Neural cell (in vitro differentiated cells): Measurements from ENCODE around the gene ECM2. TPM values are rescaled to one million over a fixed set of nuclear protein-coding genes. Genes with fewer than 3 reads are reported as not detected.
"Not testable (repeated sequence)": the region's sequence is repeated elsewhere in the genome, so short reads cannot be mapped to it uniquely, and the experiment has no call there.

ENCODE experiments used
- H2AFZ ChIP-seq: fragments of 200-600, 300-800 bp; sonication (generic), shearing (Covaris generic); 2 replicates; pipeline ENCODE4 v1.6.0; 2014; ENCODE audit warnings: low read depth, mild to moderate bottlenecking, antibody characterized with exemption, low read length, moderate library complexity
- H3F3A ChIP-seq: fragments of 200-600 bp; shearing (Covaris generic); 2 replicates; pipeline ENCODE4 v1.6.1; 2016; ENCODE audit warnings: mild to moderate bottlenecking, moderate library complexity, mixed read lengths, antibody characterized with exemption, low read length; ENCODE audit not compliant: insufficient read depth, poor library complexity, severe bottlenecking
- H3K27ac ChIP-seq: fragments of 200-600, 300-800 bp; sonication (generic), shearing (Covaris generic); 2 replicates; pipeline ENCODE4 v1.5.1; 2014; ENCODE audit warnings: mild to moderate bottlenecking, low read length, moderate library complexity
- H3K27me3 ChIP-seq: fragments of 300-800, 200-600 bp; sonication (generic), shearing (Covaris generic); 2 replicates; pipeline ENCODE4 v1.6.0; 2014; ENCODE audit warnings: mild to moderate bottlenecking, low read depth, low read length, moderate library complexity; ENCODE audit not compliant: insufficient read depth
- H3K36me3 ChIP-seq: fragments of 300-800, 200-600 bp; sonication (generic), shearing (Covaris generic); 2 replicates; pipeline ENCODE4 v1.5.1; 2014; ENCODE audit warnings: mild to moderate bottlenecking, antibody characterized with exemption, low read length, moderate library complexity; ENCODE audit not compliant: insufficient read depth
- H3K4me2 ChIP-seq: fragments of 300-800, 200-600 bp; sonication (generic), shearing (Covaris generic); 2 replicates; pipeline ENCODE4 v1.6.0; 2014; ENCODE audit warnings: mild to moderate bottlenecking, low read length
- H3K4me3 ChIP-seq: fragments of 300-800, 200-600 bp; sonication (generic), shearing (Covaris generic); 2 replicates; pipeline ENCODE4 v1.5.1; 2014; ENCODE audit warnings: mild to moderate bottlenecking, low read length, moderate library complexity
- H3K79me2 ChIP-seq: fragments of 200-600 bp; shearing (Covaris generic); replicated peaks from 2 replicates; pipeline ENCODE4 v1.6.0; 2014; ENCODE audit warnings: mild to moderate bottlenecking, low read length, moderate library complexity; ENCODE audit not compliant: insufficient read depth
- H3K9ac ChIP-seq: fragments of 300-800, 200-600 bp; sonication (generic), shearing (Covaris generic); 2 replicates; pipeline ENCODE4 v1.6.1; 2016; ENCODE audit warnings: mild to moderate bottlenecking, low read length, mixed read lengths
- H3K9me2 ChIP-seq: fragments of 200-600 bp; shearing (Covaris generic); 2 replicates; pipeline ENCODE4 v1.6.1; 2016; ENCODE audit warnings: mild to moderate bottlenecking, low read length, mixed read lengths; ENCODE audit not compliant: insufficient read depth
- H3K9me3 ChIP-seq: fragments of 200-600, 300-800 bp; sonication (generic), shearing (Covaris generic); 2 replicates; pipeline ENCODE4 v1.6.1; 2016; ENCODE audit warnings: mild to moderate bottlenecking, mixed run types, low read length, moderate library complexity, mixed read lengths
- H4K20me1 ChIP-seq: fragments of 200-600 bp; shearing (Covaris generic); 2 replicates; pipeline ENCODE4 v1.6.1; 2016; ENCODE audit warnings: mild to moderate bottlenecking, mixed run types; ENCODE audit not compliant: insufficient read depth
- EP300 ChIP-seq: fragments of 450-650 bp; conservative IDR thresholded peaks from 2 replicates; pipeline ENCODE4 v1.6.1; 2014; ENCODE audit warnings: antibody characterized with exemption, mild to moderate bottlenecking, moderate library complexity; ENCODE audit not compliant: poor library complexity, severe bottlenecking
- EZH2 ChIP-seq: fragments of 200-600, 300-800 bp; shearing (Covaris generic), sonication (generic); IDR thresholded peaks from 2 replicates; pipeline ENCODE4 v1.6.1; 2014; ENCODE audit warnings: antibody characterized with exemption, low read length, borderline replicate concordance, mild to moderate bottlenecking; ENCODE audit not compliant: insufficient read depth, poor library complexity, severe bottlenecking
- MXI1 ChIP-seq: fragments of 450-650 bp; conservative IDR thresholded peaks from 2 replicates; pipeline ENCODE4 v1.6.1; 2014; ENCODE audit warnings: antibody characterized with exemption, mild to moderate bottlenecking; ENCODE audit not compliant: poor library complexity, severe bottlenecking
- POLR2AphosphoS5 ChIP-seq: IDR thresholded peaks from 2 replicates; pipeline ENCODE4 v1.6.1; 2012
- RAD21 ChIP-seq: fragments of 450-650 bp; conservative IDR thresholded peaks from 2 replicates; pipeline ENCODE4 v1.6.1; 2014; ENCODE audit warnings: antibody characterized with exemption, mild to moderate bottlenecking, moderate library complexity
- SMC3 ChIP-seq: fragments of 450-650 bp; conservative IDR thresholded peaks from 2 replicates; pipeline ENCODE4 v1.6.1; 2014; ENCODE audit warnings: antibody characterized with exemption, mild to moderate bottlenecking, moderate library complexity; ENCODE audit not compliant: poor library complexity
- TAF1 ChIP-seq: IDR thresholded peaks from 2 replicates; pipeline ENCODE4 v1.6.1; 2012; ENCODE audit warnings: low read depth
- polyA minus RNA-seq: library from RNA; depleted of rRNA, polyadenylated mRNA; stranded (reverse); fragments of >200 nt; gene quantifications from 2 replicates; pipeline ENCODE4 v1.2.3, GENCODE V29; 2014
- polyA plus RNA-seq: library from polyadenylated mRNA; depleted of rRNA; stranded (reverse); fragments of >200 nt; gene quantifications from 2 replicates; pipeline ENCODE4 v1.2.3, GENCODE V29; 2014
- TF ChIP-seq, protein P1 (sequence below): IDR thresholded peaks from 2 replicates; pipeline ENCODE4 v1.6.1; 2012; ENCODE audit warnings: borderline replicate concordance
- TF ChIP-seq, protein P2 (sequence below): fragments of 450-650 bp; IDR thresholded peaks from 2 replicates; pipeline ENCODE4 v1.5.1; 2014; ENCODE audit warnings: antibody characterized with exemption, mild to moderate bottlenecking, moderate library complexity; ENCODE audit not compliant: poor library complexity, severe bottlenecking

The ECM2 gene
- polyA plus RNA-seq (0.30 TPM in 1 of 2 replicates, not detected in the other), polyA minus RNA-seq (not detected in 2 replicates)

- no peaks in the 10 kb centered on the region for H3K27me3 ChIP-seq
- no peak within 1 kb of the TSS for H2AFZ ChIP-seq
- H3K36me3 ChIP-seq = no peaks in the 10 kb centered on the region
- H3K9me3 ChIP-seq = no peaks in the 10 kb centered on the region
- no peak within 1 kb of the TSS for H3K9ac ChIP-seq
- TF ChIP-seq POLR2AphosphoS5 = no peak
- no peak for TF ChIP-seq TAF1
- no peak for TF ChIP-seq RAD21
- TF ChIP-seq, protein P1, sequence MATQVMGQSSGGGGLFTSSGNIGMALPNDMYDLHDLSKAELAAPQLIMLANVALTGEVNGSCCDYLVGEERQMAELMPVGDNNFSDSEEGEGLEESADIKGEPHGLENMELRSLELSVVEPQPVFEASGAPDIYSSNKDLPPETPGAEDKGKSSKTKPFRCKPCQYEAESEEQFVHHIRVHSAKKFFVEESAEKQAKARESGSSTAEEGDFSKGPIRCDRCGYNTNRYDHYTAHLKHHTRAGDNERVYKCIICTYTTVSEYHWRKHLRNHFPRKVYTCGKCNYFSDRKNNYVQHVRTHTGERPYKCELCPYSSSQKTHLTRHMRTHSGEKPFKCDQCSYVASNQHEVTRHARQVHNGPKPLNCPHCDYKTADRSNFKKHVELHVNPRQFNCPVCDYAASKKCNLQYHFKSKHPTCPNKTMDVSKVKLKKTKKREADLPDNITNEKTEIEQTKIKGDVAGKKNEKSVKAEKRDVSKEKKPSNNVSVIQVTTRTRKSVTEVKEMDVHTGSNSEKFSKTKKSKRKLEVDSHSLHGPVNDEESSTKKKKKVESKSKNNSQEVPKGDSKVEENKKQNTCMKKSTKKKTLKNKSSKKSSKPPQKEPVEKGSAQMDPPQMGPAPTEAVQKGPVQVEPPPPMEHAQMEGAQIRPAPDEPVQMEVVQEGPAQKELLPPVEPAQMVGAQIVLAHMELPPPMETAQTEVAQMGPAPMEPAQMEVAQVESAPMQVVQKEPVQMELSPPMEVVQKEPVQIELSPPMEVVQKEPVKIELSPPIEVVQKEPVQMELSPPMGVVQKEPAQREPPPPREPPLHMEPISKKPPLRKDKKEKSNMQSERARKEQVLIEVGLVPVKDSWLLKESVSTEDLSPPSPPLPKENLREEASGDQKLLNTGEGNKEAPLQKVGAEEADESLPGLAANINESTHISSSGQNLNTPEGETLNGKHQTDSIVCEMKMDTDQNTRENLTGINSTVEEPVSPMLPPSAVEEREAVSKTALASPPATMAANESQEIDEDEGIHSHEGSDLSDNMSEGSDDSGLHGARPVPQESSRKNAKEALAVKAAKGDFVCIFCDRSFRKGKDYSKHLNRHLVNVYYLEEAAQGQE = no peak
- no peak for TF ChIP-seq SMC3
- no peak for TF ChIP-seq EP300
- TF ChIP-seq, protein P2, sequence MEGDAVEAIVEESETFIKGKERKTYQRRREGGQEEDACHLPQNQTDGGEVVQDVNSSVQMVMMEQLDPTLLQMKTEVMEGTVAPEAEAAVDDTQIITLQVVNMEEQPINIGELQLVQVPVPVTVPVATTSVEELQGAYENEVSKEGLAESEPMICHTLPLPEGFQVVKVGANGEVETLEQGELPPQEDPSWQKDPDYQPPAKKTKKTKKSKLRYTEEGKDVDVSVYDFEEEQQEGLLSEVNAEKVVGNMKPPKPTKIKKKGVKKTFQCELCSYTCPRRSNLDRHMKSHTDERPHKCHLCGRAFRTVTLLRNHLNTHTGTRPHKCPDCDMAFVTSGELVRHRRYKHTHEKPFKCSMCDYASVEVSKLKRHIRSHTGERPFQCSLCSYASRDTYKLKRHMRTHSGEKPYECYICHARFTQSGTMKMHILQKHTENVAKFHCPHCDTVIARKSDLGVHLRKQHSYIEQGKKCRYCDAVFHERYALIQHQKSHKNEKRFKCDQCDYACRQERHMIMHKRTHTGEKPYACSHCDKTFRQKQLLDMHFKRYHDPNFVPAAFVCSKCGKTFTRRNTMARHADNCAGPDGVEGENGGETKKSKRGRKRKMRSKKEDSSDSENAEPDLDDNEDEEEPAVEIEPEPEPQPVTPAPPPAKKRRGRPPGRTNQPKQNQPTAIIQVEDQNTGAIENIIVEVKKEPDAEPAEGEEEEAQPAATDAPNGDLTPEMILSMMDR = no peak
- no peak for TF ChIP-seq EZH2
- no peak for TF ChIP-seq MXI1
- H4K20me1 ChIP-seq = no peaks in the 10 kb centered on the region
- H3K79me2 ChIP-seq = no peaks in the 10 kb centered on the region
- H3K4me3 ChIP-seq = no peak within 1 kb of the TSS
- no peaks in the 10 kb centered on the region for H3F3A ChIP-seq
- no peak within 1 kb of the TSS for H3K4me2 ChIP-seq
- no peak within 1 kb of the TSS for H3K27ac ChIP-seq
- H3K9me2 ChIP-seq = no peaks in the 10 kb centered on the region
Observed at GRCh38 chr9:92535940-92536850, at the start of gene ECM2. TSS of gene ECM2 (minus strand) at chr9:92535990. CDS start at chr9:92522866, 13,124 bp downstream.

DNA sequence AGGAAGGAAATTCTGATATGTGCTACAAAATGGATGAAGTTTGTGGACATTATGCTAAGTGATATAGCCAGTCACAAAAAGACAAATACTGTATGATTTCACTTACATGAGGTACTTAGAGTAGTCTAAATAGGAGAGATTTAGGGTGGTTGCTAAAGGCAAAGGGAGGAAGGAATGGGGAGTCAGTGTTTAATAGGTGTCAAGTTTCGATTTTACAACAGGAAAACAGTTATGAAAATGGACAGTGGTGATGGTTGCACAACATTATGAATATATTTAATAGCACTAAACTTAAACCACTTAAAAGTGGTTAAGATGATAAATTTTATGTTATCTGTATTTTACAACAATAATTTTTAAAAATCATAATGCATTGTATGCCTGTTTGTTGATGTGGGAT is 40.4 kb upstream of the ECM2 start:
- TF ChIP-seq, protein P2 = no peak
- TF ChIP-seq, protein P1 = no peak
- TF ChIP-seq TAF1 (no peak), SMC3 (no peak)
- Histone ChIP-seq H3K9me2 (no peaks in the 10 kb centered on the region), H3K27me3 (no peaks in the 10 kb centered on the region), H2AFZ (no peak overlapping the region), H3K4me2 (no peak overlapping the region), H3K79me2 (no peaks in the 10 kb centered on the region), H3F3A (no peaks in the 10 kb centered on the region), H4K20me1 (no peaks in the 10 kb centered on the region), H3K4me3 (no peak overlapping the region), H3K27ac (no peak overlapping the region), H3K9ac (no peak overlapping the region), H3K9me3 (no peaks in the 10 kb centered on the region), H3K36me3 (no peaks in the 10 kb centered on the region)

DNA sequence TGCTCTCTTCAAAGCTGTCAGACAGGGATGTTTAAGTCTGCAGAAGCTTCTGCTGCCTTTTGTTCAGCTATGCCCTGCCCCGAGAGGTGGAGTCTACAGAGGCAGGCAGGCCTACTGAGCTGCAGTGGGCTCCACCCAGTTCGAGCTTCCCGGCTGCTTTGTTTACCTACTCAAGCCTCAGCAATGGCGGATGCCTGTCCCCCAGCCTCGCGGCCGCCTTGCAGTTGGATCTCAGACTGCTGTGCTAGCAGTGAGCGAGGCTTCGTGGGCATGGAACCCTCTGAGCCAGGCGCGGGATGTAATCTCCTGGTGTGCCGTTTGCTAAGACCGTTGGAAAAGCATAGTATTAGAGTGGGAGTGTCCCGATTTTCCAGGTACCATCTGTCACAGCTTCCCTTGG is 37.8 kb upstream of the ECM2 start:
- not testable (repeated sequence) for H4K20me1 ChIP-seq, H3K9ac ChIP-seq, H3K4me2 ChIP-seq, H3K36me3 ChIP-seq, H3K4me3 ChIP-seq, H3K27ac ChIP-seq, H3K9me3 ChIP-seq, H3F3A ChIP-seq, H3K9me2 ChIP-seq, H3K27me3 ChIP-seq, H2AFZ ChIP-seq, H3K79me2 ChIP-seq
